ENCODE data around the gene RAB11FIP2.

GRCh38 chr10:117980755-117981702 is 65.7 kb downstream of the RAB11FIP2 start:
- TF ChIP-seq, protein P1, sequence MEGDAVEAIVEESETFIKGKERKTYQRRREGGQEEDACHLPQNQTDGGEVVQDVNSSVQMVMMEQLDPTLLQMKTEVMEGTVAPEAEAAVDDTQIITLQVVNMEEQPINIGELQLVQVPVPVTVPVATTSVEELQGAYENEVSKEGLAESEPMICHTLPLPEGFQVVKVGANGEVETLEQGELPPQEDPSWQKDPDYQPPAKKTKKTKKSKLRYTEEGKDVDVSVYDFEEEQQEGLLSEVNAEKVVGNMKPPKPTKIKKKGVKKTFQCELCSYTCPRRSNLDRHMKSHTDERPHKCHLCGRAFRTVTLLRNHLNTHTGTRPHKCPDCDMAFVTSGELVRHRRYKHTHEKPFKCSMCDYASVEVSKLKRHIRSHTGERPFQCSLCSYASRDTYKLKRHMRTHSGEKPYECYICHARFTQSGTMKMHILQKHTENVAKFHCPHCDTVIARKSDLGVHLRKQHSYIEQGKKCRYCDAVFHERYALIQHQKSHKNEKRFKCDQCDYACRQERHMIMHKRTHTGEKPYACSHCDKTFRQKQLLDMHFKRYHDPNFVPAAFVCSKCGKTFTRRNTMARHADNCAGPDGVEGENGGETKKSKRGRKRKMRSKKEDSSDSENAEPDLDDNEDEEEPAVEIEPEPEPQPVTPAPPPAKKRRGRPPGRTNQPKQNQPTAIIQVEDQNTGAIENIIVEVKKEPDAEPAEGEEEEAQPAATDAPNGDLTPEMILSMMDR (IDR thresholded peaks at IDR 0.05; ENCODE audit: borderline replicate concordance, extremely low read depth, low read length, poor library complexity, severe bottlenecking), result no peak
- TF ChIP-seq EZH2 (IDR thresholded peaks at IDR 0.05; ENCODE audit: borderline replicate concordance, low read depth, low read length, severe bottlenecking), result no peak

All from DND-41 (cell line).